HCT116 (cell line): ENCODE results near the gene YIPF1. TPM values are rescaled to one million over a fixed set of nuclear protein-coding genes. Genes with fewer than 3 reads are reported as not detected.

Source experiments
- ATAC-seq: fragments of 200-7000 bp; cut with Tn5 transposase; 2 replicates; pipeline ENCODE4 v1.9.1; 2020; ENCODE audit warnings: mild to moderate bottlenecking, moderate library complexity
- BruUV-seq: library from RNA; stranded (reverse); fragments of 400-500 nt; replicated peaks from 2 replicates; lab custom pipeline; 2021; lab: Mats Ljungman, UMichigan
- CTCF ChIA-PET: fragments of 300-600 bp; sonication (Branson Sonifier 250); formaldehyde crosslinking; loops from one replicate; lab custom pipeline; 2021; ENCODE audit warnings: antibody characterized with exemption; lab: Charles Lee
- POLR2A ChIA-PET: fragments of 300-600, 350-600 bp; sonication (Branson Sonifier 250); formaldehyde crosslinking; loops from one replicate; lab custom pipeline; 2021; ENCODE audit warnings: antibody characterized with exemption; lab: Charles Lee
- RAD21 ChIA-PET, 2 experiments: fragments of 300-600 bp; sonication (Branson Sonifier 250); formaldehyde crosslinking; loops; one replicate each; lab custom pipeline; 2023; ENCODE audit warnings: low total read pairs in 2 of 2; ENCODE audit not compliant: uncharacterized antibody in 2 of 2, unreplicated experiment in 2 of 2, low non-redundant PET in 1 of 2; lab: Charles Lee
- DNase-seq: peaks from one replicate; pipeline ENCODE4 v3.0.0-alpha.2; 2010; ENCODE audit warnings: low read depth, low spot score
- H2AFZ ChIP-seq: fragments of 200-600 bp; shearing (Covaris generic), sonication (generic); 2 replicates; pipeline ENCODE4 v1.6.1; 2017; ENCODE audit warnings: low read depth, mixed run types, mixed read lengths, antibody characterized with exemption, low read length; ENCODE audit not compliant: poor library complexity, severe bottlenecking
- H3K27ac ChIP-seq: 2 replicates; pipeline ENCODE4 v1.5.1; 2012; ENCODE audit warnings: low read depth, low read length
- H3K27me3 ChIP-seq: fragments of 200-600 bp; sonication (generic); 2 replicates; pipeline ENCODE4 v1.6.1; 2016; ENCODE audit warnings: mixed run types, low read length, mixed read lengths; ENCODE audit not compliant: insufficient read depth
- H3K36me3 ChIP-seq, 2 experiments: fragments of 200-500 bp in 1 of 2; fragments of 200-600 bp in 1 of 2; sonication (Bioruptor generic) in 1 of 2; sonication (generic) in 1 of 2; 2 replicates each; pipeline versions ENCODE4 v1.5.1 to v1.6.1; 2014 to 2016; ENCODE audit warnings: low read length in 2 of 2, inconsistent platforms in 1 of 2, mixed read lengths in 1 of 2, mixed run types in 1 of 2; ENCODE audit not compliant: insufficient read depth in 2 of 2, control insufficient read depth in 1 of 2
- H3K4me1 ChIP-seq, 2 experiments: fragments of 200-600 bp in 1 of 2; sonication (generic) in 1 of 2; 2 replicates each; pipeline versions ENCODE4 v1.5.1 to v1.6.1; 2012 to 2017; ENCODE audit warnings: low read length in 2 of 2, inconsistent platforms in 1 of 2, mild to moderate bottlenecking in 1 of 2, mixed read lengths in 1 of 2, mixed run types in 1 of 2, moderate library complexity in 1 of 2; ENCODE audit not compliant: insufficient read depth in 2 of 2, control insufficient read depth in 1 of 2
- H3K4me2 ChIP-seq: fragments of 200-600 bp; sonication (generic); 2 replicates; pipeline ENCODE4 v1.6.1; 2017; ENCODE audit warnings: mixed run types, low read length, mixed read lengths
- H3K4me3 ChIP-seq, 2 experiments: fragments of 200-600 bp in 1 of 2; sonication (generic) in 1 of 2; replicated peaks in 1 of 2; 2 replicates each; pipeline ENCODE4 v1.5.1; 2011 to 2016; ENCODE audit warnings: low read length in 2 of 2, control low read depth in 1 of 2, low read depth in 1 of 2, mild to moderate bottlenecking in 1 of 2, mixed read lengths in 1 of 2, mixed run types in 1 of 2
- H3K79me2 ChIP-seq: fragments of 200-600 bp; sonication (generic); 2 replicates; pipeline ENCODE4 v1.6.1; 2017; ENCODE audit warnings: mild to moderate bottlenecking, mixed run types, low read length, moderate library complexity, mixed read lengths; ENCODE audit not compliant: insufficient read depth
- H3K9ac ChIP-seq: fragments of 200-600 bp; sonication (generic); 2 replicates; pipeline ENCODE4 v1.6.1; 2016; ENCODE audit warnings: low read length, mixed read lengths
- H3K9me2 ChIP-seq: fragments of 200-600 bp; sonication (generic), shearing (Covaris generic); 2 replicates; pipeline ENCODE4 v1.6.1; 2017; ENCODE audit warnings: mixed run types, mild to moderate bottlenecking, moderate library complexity; ENCODE audit not compliant: insufficient read depth
- H3K9me3 ChIP-seq, 2 experiments: fragments of 200-500 bp in 1 of 2; fragments of 200-600 bp in 1 of 2; sonication (Bioruptor generic) in 1 of 2; sonication (generic) in 1 of 2; 2 replicates each; pipeline ENCODE4 v1.6.1; 2014 to 2017; ENCODE audit warnings: low read length in 2 of 2, mixed read lengths in 2 of 2, inconsistent platforms in 1 of 2, low read depth in 1 of 2, mild to moderate bottlenecking in 1 of 2, mixed run types in 1 of 2, moderate library complexity in 1 of 2; ENCODE audit not compliant: control insufficient read depth in 1 of 2, insufficient read depth in 1 of 2
- H4K20me1 ChIP-seq: fragments of 200-600 bp; sonication (generic), shearing (Covaris generic); 2 replicates; pipeline ENCODE4 v1.6.1; 2017; ENCODE audit warnings: mixed run types, mild to moderate bottlenecking, moderate library complexity; ENCODE audit not compliant: insufficient read depth
- ATF3 ChIP-seq: IDR thresholded peaks from 2 replicates; pipeline ENCODE4 v1.6.1; 2012
- CBX3 ChIP-seq: IDR thresholded peaks from 2 replicates; pipeline ENCODE4 v1.6.1; 2012; ENCODE audit warnings: low read depth
- EGR1 ChIP-seq: IDR thresholded peaks from 2 replicates; pipeline ENCODE4 v1.6.1; 2012; ENCODE audit warnings: low read depth
- ELF1 ChIP-seq: IDR thresholded peaks from 2 replicates; pipeline ENCODE4 v1.6.1; 2012; ENCODE audit warnings: low read depth, borderline replicate concordance
- EZH2 ChIP-seq: fragments of 200-600 bp; sonication (generic); IDR thresholded peaks from 2 replicates; pipeline ENCODE4 v1.6.1; 2017; ENCODE audit warnings: antibody characterized with exemption, mixed run types
- FOSL1 ChIP-seq: IDR thresholded peaks from 2 replicates; pipeline ENCODE4 v1.6.1; 2012; ENCODE audit warnings: low read depth
- JUND ChIP-seq: IDR thresholded peaks from 2 replicates; pipeline ENCODE4 v1.6.1; 2012
- MAX ChIP-seq: IDR thresholded peaks from 2 replicates; pipeline ENCODE4 v1.6.1; 2012
- RAD21 ChIP-seq: IDR thresholded peaks from 2 replicates; pipeline ENCODE4 v1.6.1; 2012; ENCODE audit warnings: low read depth, mild to moderate bottlenecking
- SIN3A ChIP-seq: IDR thresholded peaks from 2 replicates; pipeline ENCODE4 v1.6.1; 2012; ENCODE audit warnings: low read depth
- SP1 ChIP-seq: IDR thresholded peaks from 2 replicates; pipeline ENCODE4 v1.6.1; 2012; ENCODE audit warnings: low read depth
- SRF ChIP-seq: IDR thresholded peaks from 2 replicates; pipeline ENCODE4 v1.6.1; 2012; ENCODE audit warnings: low read depth
- TCF7L2 ChIP-seq: IDR thresholded peaks from 2 replicates; pipeline ENCODE4 v1.7.0; 2011; ENCODE audit warnings: borderline replicate concordance, inconsistent platforms; ENCODE audit not compliant: insufficient read depth, insufficient read length; ENCODE audit errors: extremely low read depth
- YY1 ChIP-seq: IDR thresholded peaks from 2 replicates; pipeline ENCODE4 v1.6.1; 2011; ENCODE audit warnings: low read length, low read depth, moderate library complexity, mild to moderate bottlenecking; ENCODE audit not compliant: insufficient replicate concordance; ENCODE audit errors: extremely low read depth
- ZBTB33 ChIP-seq: IDR thresholded peaks from 2 replicates; pipeline ENCODE4 v1.6.1; 2011; ENCODE audit warnings: mild to moderate bottlenecking, low read length, moderate library complexity; ENCODE audit not compliant: insufficient replicate concordance; ENCODE audit errors: extremely low read depth
- ZFX ChIP-seq: fragments of 450-650 bp; IDR thresholded peaks from 2 replicates; pipeline ENCODE4 v1.6.1; 2017
- ZNF274 ChIP-seq: fragments of 200-500 bp; sonication (Bioruptor generic); IDR thresholded peaks from 2 replicates; pipeline ENCODE4 v1.6.1; 2014; ENCODE audit warnings: mild to moderate bottlenecking, low read depth, low read length, inconsistent platforms
- intact Hi-C: fragments of 100-400 bp; cut with micrococcal nuclease; formaldehyde crosslinking; loops from 2 replicates; pipeline ENCODE4 v1.10.0; 2022
- total RNA-seq: library from RNA; stranded (reverse); gene quantifications from one replicate; pipeline ENCODE4 v1.2.1, GENCODE V29; 2021; ENCODE audit not compliant: unreplicated experiment
- TF ChIP-seq, protein P1 (sequence below): IDR thresholded peaks from 2 replicates; pipeline ENCODE4 v1.6.1; 2012; ENCODE audit warnings: low read depth

Gene YIPF1
- total RNA-seq, 1 experiment from 2014 or later: 16.4 TPM

DNA sequence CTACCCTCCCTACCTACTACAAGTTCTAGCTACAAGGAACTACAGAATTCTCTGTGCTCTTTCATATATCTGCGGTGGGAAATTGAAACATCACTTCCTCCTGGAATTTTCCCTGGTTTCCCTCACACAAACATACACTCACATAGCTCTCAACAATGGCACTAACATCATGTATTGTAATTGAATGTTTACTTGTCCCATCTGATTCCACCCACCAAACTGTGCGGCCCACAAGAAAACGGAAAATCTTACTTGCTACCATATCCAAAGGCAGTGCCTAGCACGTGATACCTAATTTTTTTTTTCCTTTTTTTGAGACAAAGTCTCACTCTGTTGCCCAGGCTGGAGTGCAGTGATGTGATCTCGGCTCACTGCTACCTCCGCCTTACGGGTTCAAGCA is 85.4 kb downstream of the YIPF1 start:
- H3K36me3 ChIP-seq: peaks cover 29 to 57% of the 10 kb centered on the region in 2 experiments
- H3K27me3 ChIP-seq: no peaks in the 10 kb centered on the region

More for the DNA sequence above, 85.4 kb downstream of the YIPF1 start:
- ATAC-seq (no peak), DNase-seq (no peak)
- ChIA-PET RAD21 (no interaction called here), POLR2A (no interaction called here), CTCF (no interaction called here)
- Histone ChIP-seq H3K4me1 (no peaks in the 10 kb centered on the region), H3K79me2 (peaks cover 19% of the 10 kb centered on the region), H3K27ac (no peak overlapping the region), H3K9me3 (no peaks in the 10 kb centered on the region), H2AFZ (no peak overlapping the region), H4K20me1 (no peaks in the 10 kb centered on the region), H3K4me3 (no peak overlapping the region), H3K9ac (no peak overlapping the region), H3K4me2 (no peak overlapping the region), H3K9me2 (no peaks in the 10 kb centered on the region)
- intact Hi-C loops: no loop called here
- TF ChIP-seq RAD21 (no peak), YY1 (no peak), JUND (no peak), ZBTB33 (no peak), SP1 (no peak), SRF (no peak), ZFX (no peak), ELF1 (no peak), FOSL1 (no peak), CBX3 (no peak), ZNF274 (no peak), ATF3 (no peak), TCF7L2 (no peak), EGR1 (no peak), EZH2 (no peak), MAX (no peak), SIN3A (no peak)
- TF ChIP-seq, protein P1, sequence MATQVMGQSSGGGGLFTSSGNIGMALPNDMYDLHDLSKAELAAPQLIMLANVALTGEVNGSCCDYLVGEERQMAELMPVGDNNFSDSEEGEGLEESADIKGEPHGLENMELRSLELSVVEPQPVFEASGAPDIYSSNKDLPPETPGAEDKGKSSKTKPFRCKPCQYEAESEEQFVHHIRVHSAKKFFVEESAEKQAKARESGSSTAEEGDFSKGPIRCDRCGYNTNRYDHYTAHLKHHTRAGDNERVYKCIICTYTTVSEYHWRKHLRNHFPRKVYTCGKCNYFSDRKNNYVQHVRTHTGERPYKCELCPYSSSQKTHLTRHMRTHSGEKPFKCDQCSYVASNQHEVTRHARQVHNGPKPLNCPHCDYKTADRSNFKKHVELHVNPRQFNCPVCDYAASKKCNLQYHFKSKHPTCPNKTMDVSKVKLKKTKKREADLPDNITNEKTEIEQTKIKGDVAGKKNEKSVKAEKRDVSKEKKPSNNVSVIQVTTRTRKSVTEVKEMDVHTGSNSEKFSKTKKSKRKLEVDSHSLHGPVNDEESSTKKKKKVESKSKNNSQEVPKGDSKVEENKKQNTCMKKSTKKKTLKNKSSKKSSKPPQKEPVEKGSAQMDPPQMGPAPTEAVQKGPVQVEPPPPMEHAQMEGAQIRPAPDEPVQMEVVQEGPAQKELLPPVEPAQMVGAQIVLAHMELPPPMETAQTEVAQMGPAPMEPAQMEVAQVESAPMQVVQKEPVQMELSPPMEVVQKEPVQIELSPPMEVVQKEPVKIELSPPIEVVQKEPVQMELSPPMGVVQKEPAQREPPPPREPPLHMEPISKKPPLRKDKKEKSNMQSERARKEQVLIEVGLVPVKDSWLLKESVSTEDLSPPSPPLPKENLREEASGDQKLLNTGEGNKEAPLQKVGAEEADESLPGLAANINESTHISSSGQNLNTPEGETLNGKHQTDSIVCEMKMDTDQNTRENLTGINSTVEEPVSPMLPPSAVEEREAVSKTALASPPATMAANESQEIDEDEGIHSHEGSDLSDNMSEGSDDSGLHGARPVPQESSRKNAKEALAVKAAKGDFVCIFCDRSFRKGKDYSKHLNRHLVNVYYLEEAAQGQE: no peak
- BruUV-seq: no TSS peak
